Neutrophil (primary cell): ENCODE data around the gene PIK3R5.

Source experiments
- H3K27ac ChIP-seq: fragments of 200-600 bp; sonication (generic); 2 replicates; pipeline ENCODE4 v1.5.1; 2016; ENCODE audit warnings: mild to moderate bottlenecking, moderate library complexity
- H3K27me3 ChIP-seq: fragments of 200-600 bp; sonication (generic); 2 replicates; pipeline ENCODE4 v1.6.0; 2016; ENCODE audit warnings: mild to moderate bottlenecking
- H3K36me3 ChIP-seq: fragments of 200-600 bp; sonication (generic); 2 replicates; pipeline ENCODE4 v1.5.1; 2017
- H3K4me1 ChIP-seq, 2 experiments: fragments of 200-600 bp in 1 of 2; sonication (generic) in 1 of 2; 1 replicate in 1 of 2; 2 replicates in 1 of 2; pipeline versions ENCODE4 v1.5.1 to v1.6.1; 2013 to 2016; ENCODE audit warnings: low read depth in 1 of 2, low read length in 1 of 2, mild to moderate bottlenecking in 1 of 2, moderate library complexity in 1 of 2; ENCODE audit not compliant: control insufficient read depth in 1 of 2, insufficient read depth in 1 of 2
- H3K4me3 ChIP-seq, 2 experiments: fragments of 200-600 bp in 1 of 2; sonication (generic) in 1 of 2; 1 replicate in 1 of 2; 2 replicates in 1 of 2; pipeline ENCODE4 v1.5.1; 2013 to 2016; ENCODE audit warnings: low read depth in 1 of 2, low read length in 1 of 2, mild to moderate bottlenecking in 1 of 2, moderate library complexity in 1 of 2
- H3K9me3 ChIP-seq: fragments of 200-600 bp; sonication (generic); 2 replicates; pipeline ENCODE4 v1.5.1; 2016
- TF ChIP-seq, protein P1 (sequence below): fragments of 200-600 bp; sonication (generic); IDR thresholded peaks from 2 replicates; pipeline ENCODE4 v1.5.1; 2016; ENCODE audit warnings: antibody characterized with exemption

The PIK3R5 gene

DNA sequence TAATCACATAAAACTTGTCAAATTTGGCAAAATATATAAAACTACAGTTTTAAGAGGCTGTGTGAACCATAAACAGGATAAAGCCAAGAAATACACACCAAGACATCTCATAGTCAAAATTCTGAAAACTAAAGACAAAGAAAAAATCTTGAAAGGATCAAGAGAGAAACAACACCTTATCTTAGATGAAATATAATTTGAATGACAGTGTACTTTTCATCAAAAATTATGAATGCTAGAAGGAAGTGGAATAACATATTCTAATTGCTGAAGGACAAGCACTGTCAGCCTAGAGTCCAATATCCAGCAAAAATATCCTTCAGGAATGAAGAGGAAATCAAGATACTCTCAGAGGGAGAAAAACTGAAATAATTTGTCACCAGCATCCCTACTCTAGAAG is 37.2 kb downstream of the PIK3R5 start:
- peak overlapping the region; percentile 63 for H3K27ac ChIP-seq

DNA sequence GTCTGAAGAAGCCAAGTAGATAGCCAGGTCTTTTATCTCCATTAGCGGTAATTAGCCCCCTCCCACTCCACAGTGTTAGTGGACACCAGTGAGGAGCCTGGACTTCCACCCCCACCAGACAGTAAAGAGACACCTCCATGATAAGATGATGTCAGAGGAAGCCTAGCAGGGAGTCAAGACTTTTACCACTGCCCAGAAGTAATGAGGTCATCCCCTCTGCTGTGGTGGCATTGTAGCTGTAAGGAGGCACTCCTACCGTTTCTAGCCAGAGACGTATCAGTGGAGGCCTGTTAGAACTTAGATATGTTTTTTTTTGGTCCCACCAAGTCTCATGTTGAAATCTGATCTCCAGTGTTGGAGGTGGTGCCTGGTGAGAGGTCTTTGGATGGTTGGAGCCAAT is 38.1 kb downstream of the PIK3R5 start:
- no peaks in the 10 kb centered on the region for H3K9me3 ChIP-seq
- H3K27ac ChIP-seq, result peak overlapping the region; percentile 63
- TF ChIP-seq, protein P1, sequence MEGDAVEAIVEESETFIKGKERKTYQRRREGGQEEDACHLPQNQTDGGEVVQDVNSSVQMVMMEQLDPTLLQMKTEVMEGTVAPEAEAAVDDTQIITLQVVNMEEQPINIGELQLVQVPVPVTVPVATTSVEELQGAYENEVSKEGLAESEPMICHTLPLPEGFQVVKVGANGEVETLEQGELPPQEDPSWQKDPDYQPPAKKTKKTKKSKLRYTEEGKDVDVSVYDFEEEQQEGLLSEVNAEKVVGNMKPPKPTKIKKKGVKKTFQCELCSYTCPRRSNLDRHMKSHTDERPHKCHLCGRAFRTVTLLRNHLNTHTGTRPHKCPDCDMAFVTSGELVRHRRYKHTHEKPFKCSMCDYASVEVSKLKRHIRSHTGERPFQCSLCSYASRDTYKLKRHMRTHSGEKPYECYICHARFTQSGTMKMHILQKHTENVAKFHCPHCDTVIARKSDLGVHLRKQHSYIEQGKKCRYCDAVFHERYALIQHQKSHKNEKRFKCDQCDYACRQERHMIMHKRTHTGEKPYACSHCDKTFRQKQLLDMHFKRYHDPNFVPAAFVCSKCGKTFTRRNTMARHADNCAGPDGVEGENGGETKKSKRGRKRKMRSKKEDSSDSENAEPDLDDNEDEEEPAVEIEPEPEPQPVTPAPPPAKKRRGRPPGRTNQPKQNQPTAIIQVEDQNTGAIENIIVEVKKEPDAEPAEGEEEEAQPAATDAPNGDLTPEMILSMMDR, result no peak
- H3K4me3 ChIP-seq, result no peak overlapping the region
- peaks cover 4% of the 10 kb centered on the region for H3K36me3 ChIP-seq
- peaks cover 44 to 66% of the 10 kb centered on the region in 2 experiments for H3K4me1 ChIP-seq
- H3K27me3 ChIP-seq, result no peaks in the 10 kb centered on the region

More for the DNA sequence above, 37.2 kb downstream of the PIK3R5 start:
- Histone ChIP-seq H3K27me3 (no peaks in the 10 kb centered on the region), H3K4me1 (peaks cover 42 to 61% of the 10 kb centered on the region in 2 experiments), H3K9me3 (no peaks in the 10 kb centered on the region), H3K36me3 (peaks cover 4% of the 10 kb centered on the region), H3K4me3 (no peak overlapping the region)
- TF ChIP-seq, protein P1, result no peak

DNA sequence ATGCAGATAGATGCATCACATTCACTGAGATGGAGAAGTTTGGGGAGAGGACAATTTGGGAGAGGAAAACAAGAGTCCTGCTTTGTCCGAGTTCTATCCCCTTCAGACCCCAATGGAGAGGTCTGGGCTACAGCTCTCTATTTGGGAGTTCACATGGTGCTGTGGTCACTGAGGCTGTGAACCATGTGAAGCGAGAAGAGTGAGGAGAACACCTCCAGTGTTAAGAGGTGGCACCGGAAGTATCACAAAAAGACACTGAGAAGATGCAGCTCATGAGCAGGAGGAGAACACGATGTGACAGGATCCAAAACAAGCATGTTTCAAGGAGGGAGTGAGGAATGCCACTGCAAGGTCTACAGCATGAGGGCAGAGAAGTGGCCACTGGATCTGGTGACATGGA is 39.7 kb downstream of the PIK3R5 start:
- Histone ChIP-seq H3K27ac (peak overlapping the region; percentile 92), H3K4me1 (peaks cover 52 to 69% of the 10 kb centered on the region in 2 experiments), H3K36me3 (peaks cover 4% of the 10 kb centered on the region), H3K9me3 (no peaks in the 10 kb centered on the region), H3K4me3 (no peak overlapping the region), H3K27me3 (no peaks in the 10 kb centered on the region)
- TF ChIP-seq, protein P1, result no peak

DNA sequence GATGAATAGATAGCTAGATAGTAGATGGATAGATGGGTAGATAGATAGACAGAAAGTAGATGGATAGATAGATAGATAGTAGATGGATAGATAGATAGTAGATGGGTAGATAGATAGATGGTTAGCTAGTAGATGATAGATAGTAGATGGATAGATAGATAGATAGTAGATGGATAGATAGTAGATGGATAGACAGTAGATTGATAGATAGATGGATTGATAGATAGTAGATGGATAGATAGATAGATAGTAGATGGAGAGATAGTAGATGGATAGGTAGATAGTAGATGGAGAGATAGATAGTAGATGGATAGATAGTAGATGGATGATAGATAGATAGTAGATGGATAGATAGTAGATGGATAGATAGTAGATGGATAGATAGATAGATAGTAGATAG is 40.4 kb downstream of the PIK3R5 start:
- Histone ChIP-seq H3K4me3 (no peak overlapping the region), H3K9me3 (no peaks in the 10 kb centered on the region), H3K27me3 (no peaks in the 10 kb centered on the region), H3K36me3 (peaks cover 4% of the 10 kb centered on the region), H3K4me1 (peaks cover 47 to 66% of the 10 kb centered on the region in 2 experiments), H3K27ac (peak overlapping the region; percentile 92)
- TF ChIP-seq, protein P1, result no peak

DNA sequence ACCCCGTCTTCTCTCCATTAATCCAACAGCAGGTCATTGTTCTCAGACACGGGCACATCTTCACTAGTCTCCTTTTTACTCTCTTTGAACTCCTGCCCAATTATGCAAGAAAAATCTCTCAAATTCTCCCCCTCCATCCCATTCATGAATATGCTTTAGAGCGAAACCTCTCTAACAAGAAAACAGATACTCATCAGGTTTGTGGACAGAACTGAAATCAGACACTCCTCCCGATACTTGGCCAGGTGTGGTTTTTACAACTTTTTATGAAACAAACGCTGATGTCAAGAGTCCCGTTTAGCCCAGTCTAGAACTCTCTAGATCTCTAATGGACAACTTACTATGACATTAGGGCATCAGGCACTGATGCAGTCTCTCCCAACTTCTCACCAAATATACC is 40.9 kb downstream of the PIK3R5 start:
- peaks cover 4% of the 10 kb centered on the region for H3K36me3 ChIP-seq
- no peak overlapping the region for H3K4me3 ChIP-seq
- TF ChIP-seq, protein P1, result no peak
- H3K4me1 ChIP-seq, result peaks cover 48 to 65% of the 10 kb centered on the region in 2 experiments
- no peaks in the 10 kb centered on the region for H3K27me3 ChIP-seq
- no peaks in the 10 kb centered on the region for H3K9me3 ChIP-seq
- H3K27ac ChIP-seq, result peak overlapping the region; percentile 92

DNA sequence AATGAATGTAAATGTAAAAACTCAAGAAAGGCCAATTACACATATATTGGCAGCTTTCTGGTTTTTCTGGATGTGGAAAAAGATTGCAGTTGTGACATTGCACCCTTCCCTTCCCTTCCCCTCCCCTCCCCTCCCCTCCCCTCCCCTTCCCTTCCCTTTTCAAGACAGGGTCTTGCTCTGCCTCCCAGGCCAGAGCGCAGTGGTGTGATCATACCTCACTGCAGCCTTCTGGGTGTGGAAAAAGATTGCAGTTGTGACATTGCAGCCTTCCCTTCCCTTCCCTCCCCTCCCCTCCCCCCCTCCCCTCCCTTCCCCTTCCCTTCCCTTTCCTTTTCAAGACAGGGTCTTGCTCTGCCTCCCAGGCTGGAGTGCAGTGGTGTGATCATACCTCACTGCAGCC is 41.7 kb downstream of the PIK3R5 start:
- no peak overlapping the region for H3K4me3 ChIP-seq
- TF ChIP-seq, protein P1, result no peak
- peak overlapping the region; percentile 92 for H3K27ac ChIP-seq
- H3K36me3 ChIP-seq, result peaks cover 4% of the 10 kb centered on the region
- H3K27me3 ChIP-seq, result no peaks in the 10 kb centered on the region
- H3K9me3 ChIP-seq, result no peaks in the 10 kb centered on the region
- peaks cover 56 to 71% of the 10 kb centered on the region in 2 experiments for H3K4me1 ChIP-seq
